C4-2B (cell line): ENCODE results near the gene KIF6.

Source experiments
- H3K27ac ChIP-seq: fragments of 450-650 bp; 2 replicates; pipeline ENCODE4 v1.5.1; 2017
- ZFX ChIP-seq: fragments of 450-650 bp; IDR thresholded peaks from 2 replicates; pipeline ENCODE4 v1.6.1; 2017
- TF ChIP-seq, protein P1 (sequence below): fragments of 450-650 bp; conservative IDR thresholded peaks from 2 replicates; pipeline ENCODE4 v1.5.1; 2017; ENCODE audit warnings: mild to moderate bottlenecking

Gene KIF6

DNA sequence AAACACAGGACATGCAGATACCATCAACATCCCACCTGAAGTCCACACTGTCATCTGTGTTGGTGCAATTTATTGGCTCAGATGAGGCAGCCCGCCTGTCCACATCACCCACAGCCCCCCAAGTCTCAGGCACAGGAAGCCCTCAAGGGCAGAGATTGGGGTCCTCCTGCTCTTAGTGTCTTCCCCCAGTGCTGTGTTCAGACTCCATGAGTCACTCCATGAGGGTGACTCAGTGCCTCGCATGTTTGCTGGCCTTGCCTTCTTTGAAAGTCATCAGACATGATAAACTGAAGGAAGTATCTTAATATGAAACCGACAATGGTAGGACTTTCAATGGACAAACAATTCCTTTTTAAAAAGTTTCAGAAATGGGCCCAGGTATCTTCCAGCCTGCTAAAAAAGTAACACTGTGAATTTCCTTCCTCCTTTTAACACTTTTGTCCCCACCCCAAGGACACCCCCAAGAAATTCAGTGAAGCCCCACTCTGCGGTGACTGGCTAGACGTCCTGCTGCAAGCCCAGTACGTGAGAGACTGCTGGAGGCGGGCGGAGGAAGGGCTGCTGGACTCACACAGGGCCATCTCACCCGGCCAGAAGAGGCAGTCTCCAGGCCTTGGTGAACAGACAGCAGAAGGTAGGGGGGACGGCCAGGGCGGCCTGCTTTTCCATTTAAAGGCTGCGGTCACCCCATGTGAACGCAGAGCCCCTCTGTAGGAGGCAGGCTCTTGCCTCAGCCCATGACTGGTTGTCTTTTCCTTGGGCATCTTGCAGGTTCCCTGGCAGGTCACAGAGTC is 359.7 kb downstream of the KIF6 start:
- TF ChIP-seq, protein P1, sequence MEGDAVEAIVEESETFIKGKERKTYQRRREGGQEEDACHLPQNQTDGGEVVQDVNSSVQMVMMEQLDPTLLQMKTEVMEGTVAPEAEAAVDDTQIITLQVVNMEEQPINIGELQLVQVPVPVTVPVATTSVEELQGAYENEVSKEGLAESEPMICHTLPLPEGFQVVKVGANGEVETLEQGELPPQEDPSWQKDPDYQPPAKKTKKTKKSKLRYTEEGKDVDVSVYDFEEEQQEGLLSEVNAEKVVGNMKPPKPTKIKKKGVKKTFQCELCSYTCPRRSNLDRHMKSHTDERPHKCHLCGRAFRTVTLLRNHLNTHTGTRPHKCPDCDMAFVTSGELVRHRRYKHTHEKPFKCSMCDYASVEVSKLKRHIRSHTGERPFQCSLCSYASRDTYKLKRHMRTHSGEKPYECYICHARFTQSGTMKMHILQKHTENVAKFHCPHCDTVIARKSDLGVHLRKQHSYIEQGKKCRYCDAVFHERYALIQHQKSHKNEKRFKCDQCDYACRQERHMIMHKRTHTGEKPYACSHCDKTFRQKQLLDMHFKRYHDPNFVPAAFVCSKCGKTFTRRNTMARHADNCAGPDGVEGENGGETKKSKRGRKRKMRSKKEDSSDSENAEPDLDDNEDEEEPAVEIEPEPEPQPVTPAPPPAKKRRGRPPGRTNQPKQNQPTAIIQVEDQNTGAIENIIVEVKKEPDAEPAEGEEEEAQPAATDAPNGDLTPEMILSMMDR, result no peak
- no peak for TF ChIP-seq ZFX
- H3K27ac ChIP-seq, result no peak overlapping the region

DNA sequence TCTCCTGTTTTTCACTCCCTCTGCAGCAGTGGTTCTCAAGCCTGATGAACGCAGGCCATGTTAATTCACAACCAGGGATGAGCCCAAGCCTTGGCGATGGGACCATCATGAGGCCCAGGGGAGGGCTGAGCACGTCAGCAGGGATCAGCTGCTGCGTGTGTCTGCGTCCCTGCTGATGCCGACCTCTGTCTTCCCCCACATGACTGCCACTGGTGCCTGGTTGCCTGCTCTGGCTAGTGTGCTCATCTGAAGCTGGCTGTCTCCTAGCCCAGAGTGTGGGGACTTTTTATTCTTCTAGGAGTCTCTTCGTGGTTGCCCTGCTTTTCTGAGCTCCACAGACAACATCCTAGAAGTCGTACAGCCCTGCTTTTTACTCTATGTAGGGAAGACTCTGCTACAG is 361.9 kb downstream of the KIF6 start:
- no peak for TF ChIP-seq ZFX
- TF ChIP-seq, protein P1, result no peak
- H3K27ac ChIP-seq, result no peak overlapping the region

DNA sequence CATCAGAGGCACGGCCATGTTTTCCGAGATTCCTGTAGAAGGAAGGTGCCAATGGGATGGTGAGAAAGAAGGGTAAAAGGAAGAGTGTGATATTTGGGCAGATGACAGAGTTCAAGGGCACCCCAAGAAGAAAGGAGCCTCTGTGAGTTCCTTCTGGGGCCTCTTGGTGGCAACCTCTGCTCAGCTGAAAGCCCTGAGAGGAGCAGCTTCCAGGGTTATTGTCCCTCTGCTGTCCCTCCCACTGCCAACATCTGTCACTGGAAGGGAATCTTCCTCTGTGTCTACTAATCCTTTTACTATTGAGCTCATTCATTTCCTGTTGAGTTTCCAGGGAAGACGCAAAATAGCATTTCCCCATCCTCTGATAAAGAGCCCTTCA is 362.7 kb downstream of the KIF6 start:
- no peak overlapping the region for H3K27ac ChIP-seq
- TF ChIP-seq ZFX, result no peak
- TF ChIP-seq, protein P1, result no peak

DNA sequence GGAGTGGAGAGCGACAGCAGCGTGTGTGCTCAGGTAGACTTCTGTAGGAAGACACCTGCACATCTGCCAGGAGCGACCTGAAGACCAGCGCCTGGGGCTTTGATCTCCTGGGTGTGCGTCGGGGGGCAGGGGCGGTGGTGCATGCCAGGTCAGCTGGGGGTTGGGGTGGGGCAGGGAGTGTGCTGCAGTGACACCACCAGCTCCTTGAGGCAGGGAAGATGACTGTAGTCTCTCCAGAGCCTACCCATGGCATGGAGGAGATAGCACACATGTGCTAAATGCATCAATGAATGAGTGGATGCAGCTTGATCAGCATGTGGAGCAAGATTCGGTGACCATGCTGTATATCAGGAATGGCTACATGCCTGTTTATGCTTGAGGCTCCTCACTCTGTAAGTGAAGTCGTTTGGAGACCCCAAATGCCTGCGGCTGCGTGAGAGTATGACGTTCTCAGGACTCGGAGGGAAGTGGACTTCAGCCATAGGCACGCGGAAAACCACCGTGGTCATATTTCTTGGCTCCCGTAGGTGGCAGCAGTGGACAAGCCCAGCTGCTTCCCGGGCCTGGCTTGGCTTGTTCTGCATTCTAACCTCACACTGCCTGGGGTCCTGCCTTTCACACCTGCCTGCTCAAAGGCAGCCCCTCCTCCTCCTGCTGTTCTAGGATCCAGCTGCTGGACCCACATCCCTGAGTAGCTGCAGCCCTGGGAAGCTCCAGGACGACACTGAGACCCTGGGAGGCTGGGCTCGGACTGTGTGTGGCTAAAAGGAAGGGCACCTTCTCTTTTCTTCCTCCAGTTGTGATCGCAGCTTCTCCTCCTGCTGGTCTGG is 363.3 kb downstream of the KIF6 start:
- no peak for TF ChIP-seq ZFX
- TF ChIP-seq, protein P1, result peak; percentile 92

DNA sequence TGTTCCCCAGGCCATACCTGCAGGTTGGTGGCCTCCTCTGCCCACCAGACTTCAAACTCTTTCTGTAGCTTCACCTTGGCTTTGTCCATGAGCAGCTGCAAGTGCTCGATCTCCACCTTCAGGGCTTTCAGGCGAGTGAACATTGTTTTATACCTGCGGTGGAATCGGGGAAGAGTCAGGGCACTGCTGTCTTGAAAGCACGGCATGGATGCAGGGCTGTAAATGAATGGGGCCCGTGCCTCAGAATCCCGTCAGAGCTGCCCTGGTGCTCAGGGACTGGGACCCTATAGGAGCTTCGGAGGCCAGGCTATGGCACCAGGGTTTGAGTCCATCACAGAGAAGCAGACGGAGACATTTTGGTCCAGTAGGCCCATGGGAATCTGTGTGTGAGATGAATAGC is 364.8 kb downstream of the KIF6 start:
- no peak overlapping the region for H3K27ac ChIP-seq
- TF ChIP-seq, protein P1, result no peak
- TF ChIP-seq ZFX, result no peak

More for the DNA sequence above, 363.3 kb downstream of the KIF6 start:
- no peak overlapping the region for H3K27ac ChIP-seq

DNA sequence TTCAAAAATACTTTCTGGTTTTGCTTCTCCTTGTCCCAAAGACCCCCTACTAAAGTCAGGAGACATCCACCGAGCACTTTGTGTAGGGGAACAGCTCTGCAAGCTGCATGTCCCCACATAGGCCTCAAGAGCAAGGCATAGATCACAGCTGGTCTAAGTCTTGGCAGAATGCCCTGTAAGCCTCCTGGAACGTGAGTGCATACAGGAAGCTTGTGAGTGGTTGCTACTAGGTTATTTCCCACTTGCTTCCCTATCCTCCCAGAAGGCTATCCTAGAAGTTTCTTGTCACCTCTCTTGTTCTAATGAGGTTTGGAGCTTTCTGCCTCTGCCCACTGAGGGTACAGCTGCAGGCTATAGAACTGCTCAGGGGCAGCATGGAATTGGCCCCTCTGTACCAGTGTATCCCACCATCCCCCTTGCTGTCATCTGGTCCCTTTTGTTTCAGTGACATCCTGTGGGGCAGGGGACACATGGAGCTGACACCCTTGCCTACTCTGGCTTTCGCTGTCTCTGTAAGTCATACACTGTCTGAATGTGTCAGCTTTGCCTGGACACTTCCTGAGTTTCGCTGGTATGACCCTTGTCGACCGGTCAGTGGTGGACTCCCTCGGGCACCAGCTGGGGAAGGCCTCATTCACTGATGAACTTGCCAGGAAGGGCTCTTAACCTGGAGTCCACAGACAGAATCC is 367.1 kb downstream of the KIF6 start:
- no peak overlapping the region for H3K27ac ChIP-seq
- TF ChIP-seq, protein P1, result no peak
- no peak for TF ChIP-seq ZFX
